ENCODE measurements around the gene ZNF423.
"Not testable (repeated sequence)": the region's sequence is repeated elsewhere in the genome, so short reads cannot be mapped to it uniquely, and the experiment has no call there.

Gene ZNF423

DNA sequence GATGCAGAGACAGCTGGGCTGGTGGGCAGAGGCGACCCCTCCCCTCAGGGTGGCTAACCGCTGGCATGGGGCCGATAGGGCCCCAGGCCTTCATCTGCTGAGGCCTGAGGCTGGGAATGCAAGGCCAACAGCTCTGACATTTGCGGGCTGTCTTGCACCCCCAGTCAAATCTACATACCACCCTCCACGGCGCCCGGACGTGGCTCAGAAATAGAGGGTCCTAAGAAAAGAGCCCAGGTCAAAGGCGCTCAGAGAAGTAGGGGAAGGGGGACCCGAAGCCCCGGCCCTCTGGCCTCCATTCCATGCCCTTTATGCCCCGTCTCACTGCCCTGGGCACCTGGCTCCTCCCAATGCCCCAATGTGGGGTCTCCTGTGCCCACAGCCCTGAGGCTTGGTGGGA lies 340.1 kb downstream of the ZNF423 start:
- TF ChIP-seq, protein P1, sequence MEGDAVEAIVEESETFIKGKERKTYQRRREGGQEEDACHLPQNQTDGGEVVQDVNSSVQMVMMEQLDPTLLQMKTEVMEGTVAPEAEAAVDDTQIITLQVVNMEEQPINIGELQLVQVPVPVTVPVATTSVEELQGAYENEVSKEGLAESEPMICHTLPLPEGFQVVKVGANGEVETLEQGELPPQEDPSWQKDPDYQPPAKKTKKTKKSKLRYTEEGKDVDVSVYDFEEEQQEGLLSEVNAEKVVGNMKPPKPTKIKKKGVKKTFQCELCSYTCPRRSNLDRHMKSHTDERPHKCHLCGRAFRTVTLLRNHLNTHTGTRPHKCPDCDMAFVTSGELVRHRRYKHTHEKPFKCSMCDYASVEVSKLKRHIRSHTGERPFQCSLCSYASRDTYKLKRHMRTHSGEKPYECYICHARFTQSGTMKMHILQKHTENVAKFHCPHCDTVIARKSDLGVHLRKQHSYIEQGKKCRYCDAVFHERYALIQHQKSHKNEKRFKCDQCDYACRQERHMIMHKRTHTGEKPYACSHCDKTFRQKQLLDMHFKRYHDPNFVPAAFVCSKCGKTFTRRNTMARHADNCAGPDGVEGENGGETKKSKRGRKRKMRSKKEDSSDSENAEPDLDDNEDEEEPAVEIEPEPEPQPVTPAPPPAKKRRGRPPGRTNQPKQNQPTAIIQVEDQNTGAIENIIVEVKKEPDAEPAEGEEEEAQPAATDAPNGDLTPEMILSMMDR (IDR thresholded peaks at IDR 0.05; ENCODE audit: borderline replicate concordance, control extremely low read depth, extremely low read depth, insufficient read depth, missing control alignments), result no peak
- no peak for DNase-seq (ENCODE audit: low spot score)
- in situ Hi-C loops (cut with MboI; ENCODE audit: low sequenced_read_pairs, unreplicated experiment), result no loop called here

DNA sequence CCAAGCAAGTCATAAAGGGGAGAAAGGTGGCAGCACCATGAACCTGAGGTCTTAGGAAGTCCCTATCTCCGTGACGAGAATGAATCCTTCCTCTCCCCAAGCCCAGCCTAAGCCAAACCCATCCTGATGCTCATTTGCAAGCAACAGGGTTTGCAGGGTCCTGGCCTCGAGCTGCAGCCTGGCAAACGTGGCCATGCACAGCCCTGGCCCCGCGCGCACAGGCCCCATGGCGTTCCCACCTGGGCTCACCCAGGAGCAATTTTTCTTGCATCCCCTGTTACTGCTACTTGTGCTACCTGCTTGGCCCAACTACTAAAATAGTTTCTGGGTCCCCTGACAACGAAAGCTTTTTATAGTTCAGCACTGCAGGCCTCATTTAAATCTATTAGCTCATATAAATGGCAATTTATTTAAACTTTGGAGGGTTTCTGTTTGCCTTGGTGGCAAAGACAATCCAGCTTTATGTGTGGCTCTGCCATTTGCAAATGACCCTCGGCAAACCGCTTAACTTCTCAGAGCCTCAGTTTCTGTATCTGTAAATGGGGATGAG lies 340.8 kb downstream of the ZNF423 start:
- in situ Hi-C loops (cut with MboI; ENCODE audit: low sequenced_read_pairs, unreplicated experiment), result no loop called here
- DNase-seq (ENCODE audit: low spot score), result no peak
- TF ChIP-seq, protein P1 (IDR thresholded peaks at IDR 0.05; ENCODE audit: borderline replicate concordance, control extremely low read depth, extremely low read depth, insufficient read depth, missing control alignments), result no peak

DNA sequence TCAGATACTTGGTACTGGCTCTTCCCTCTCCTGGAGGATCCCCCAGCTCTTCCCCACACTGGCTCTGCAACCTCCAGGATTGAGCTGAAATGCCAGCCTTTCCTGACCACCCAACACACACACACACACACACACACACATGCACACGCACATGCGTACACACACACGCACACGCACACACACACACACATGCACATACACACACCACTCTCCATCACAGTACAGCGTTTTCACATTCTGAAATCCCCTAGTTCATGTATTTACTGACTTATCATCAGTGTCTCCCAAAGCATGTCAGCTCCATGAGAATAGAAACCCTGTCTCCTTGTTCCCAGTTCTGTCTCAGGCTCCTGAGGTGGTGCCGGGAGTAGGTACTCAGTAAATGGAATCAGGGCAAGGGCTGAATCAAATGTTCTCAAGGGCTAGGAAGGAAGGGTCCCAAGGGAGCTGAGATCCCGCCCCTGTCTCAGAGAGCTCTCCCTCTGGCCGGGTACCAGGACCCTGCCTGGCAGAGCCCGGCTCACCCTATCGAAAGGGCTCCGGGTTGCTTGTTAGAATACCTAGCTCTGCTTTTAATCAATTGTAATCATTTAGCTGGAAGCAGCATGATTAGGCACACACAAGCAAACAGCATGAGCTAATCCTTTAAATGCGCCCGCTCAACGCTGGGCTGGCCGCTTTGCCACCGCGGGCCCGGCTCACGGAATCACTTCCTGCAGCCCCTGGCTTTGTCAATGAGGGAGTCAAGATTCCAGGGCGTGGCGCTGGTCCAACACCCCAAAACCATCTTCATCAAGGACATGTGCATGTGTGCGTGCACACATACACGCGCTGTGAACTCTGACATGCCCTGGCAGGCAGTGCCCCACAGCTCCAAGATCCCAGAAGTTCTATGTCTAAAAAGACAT lies 341.6 kb downstream of the ZNF423 start:
- TF ChIP-seq, protein P1 (IDR thresholded peaks at IDR 0.05; ENCODE audit: borderline replicate concordance, control extremely low read depth, extremely low read depth, insufficient read depth, missing control alignments), result no peak
- DNase-seq (ENCODE audit: low spot score), result no peak
- in situ Hi-C loops (cut with MboI; ENCODE audit: low sequenced_read_pairs, unreplicated experiment), result no loop called here

DNA sequence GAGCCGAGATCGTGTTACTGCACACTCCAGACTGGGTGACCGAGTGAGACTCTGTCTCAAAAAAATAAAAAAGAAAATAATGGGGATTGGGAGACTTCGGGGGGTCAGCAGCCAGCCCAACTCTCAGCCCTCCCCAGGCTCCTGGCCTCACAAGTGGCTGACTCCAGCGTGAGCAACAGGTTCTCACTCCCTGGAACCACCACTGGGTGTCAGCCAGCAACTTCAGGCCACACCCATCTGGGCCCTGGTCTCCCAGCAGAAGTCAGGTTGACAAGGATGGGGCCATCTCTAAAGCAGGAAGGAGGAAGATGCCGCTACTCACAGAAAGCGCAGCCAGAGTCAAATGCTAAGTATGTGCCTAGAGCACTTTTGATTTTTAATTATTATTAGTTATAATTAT lies 342.9 kb downstream of the ZNF423 start:
- in situ Hi-C loops (cut with MboI; ENCODE audit: low sequenced_read_pairs, unreplicated experiment), result no loop called here
- TF ChIP-seq, protein P1 (IDR thresholded peaks at IDR 0.05; ENCODE audit: borderline replicate concordance, control extremely low read depth, extremely low read depth, insufficient read depth, missing control alignments), result no peak
- no peak for DNase-seq (ENCODE audit: low spot score)

DNA sequence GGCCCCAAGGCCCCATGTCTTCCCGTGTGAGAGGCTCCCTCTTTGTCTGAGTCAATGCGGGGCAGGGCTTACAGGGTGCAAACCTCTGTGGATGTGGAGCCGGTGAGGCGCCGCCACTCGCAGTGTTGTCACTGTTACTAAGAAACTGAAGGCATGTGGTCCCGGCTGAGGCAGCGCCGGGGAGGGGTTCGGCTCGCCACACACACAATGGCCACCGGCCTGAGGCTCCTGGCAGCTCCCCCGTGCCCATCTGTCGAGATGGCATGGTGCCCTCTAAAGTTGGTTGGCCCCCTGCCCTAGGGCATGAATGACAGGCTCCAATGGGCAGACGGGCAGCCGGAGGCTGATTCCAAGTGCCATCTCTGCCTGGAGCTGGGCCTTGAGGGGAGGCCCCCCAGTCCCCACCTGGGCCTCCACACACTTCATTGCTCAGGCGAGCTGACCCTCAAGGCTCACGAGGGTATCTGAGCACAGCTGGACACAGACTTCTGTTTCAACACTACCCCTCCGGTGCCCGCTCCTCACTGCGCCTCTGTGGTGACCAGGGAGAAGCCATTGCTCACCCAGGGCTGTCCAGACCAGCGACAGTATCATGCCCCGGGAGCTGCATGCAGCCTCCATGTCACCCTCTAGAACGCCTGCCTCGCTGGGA lies 345.1 kb downstream of the ZNF423 start:
- no peak for DNase-seq (ENCODE audit: low spot score)
- TF ChIP-seq, protein P1 (IDR thresholded peaks at IDR 0.05; ENCODE audit: borderline replicate concordance, control extremely low read depth, extremely low read depth, insufficient read depth, missing control alignments), result no peak
- in situ Hi-C loops (cut with MboI; ENCODE audit: low sequenced_read_pairs, unreplicated experiment), result no loop called here

DNA sequence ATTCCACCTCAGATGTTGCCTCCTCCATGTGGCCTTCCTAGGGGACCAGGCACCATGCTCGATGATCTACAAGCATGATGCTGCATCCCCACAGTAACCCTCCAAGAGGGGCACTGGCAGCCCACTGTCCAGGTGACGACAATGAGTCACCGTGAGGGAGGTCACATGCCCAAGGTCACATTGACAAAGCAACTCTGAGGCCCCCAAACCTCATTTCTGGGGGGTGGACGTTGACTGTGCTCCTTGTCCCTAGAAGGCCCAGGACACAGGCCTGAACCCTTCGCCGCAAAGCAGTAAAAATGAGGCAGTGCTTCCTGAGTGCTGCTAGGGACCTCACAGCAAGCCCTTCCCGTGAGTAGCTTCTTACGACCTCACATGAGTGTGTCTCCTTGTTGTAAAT lies 345.8 kb downstream of the ZNF423 start:
- in situ Hi-C loops (cut with MboI; ENCODE audit: low sequenced_read_pairs, unreplicated experiment), result no loop called here
- no peak for DNase-seq (ENCODE audit: low spot score)
- TF ChIP-seq, protein P1 (IDR thresholded peaks at IDR 0.05; ENCODE audit: borderline replicate concordance, control extremely low read depth, extremely low read depth, insufficient read depth, missing control alignments), result no peak

DNA sequence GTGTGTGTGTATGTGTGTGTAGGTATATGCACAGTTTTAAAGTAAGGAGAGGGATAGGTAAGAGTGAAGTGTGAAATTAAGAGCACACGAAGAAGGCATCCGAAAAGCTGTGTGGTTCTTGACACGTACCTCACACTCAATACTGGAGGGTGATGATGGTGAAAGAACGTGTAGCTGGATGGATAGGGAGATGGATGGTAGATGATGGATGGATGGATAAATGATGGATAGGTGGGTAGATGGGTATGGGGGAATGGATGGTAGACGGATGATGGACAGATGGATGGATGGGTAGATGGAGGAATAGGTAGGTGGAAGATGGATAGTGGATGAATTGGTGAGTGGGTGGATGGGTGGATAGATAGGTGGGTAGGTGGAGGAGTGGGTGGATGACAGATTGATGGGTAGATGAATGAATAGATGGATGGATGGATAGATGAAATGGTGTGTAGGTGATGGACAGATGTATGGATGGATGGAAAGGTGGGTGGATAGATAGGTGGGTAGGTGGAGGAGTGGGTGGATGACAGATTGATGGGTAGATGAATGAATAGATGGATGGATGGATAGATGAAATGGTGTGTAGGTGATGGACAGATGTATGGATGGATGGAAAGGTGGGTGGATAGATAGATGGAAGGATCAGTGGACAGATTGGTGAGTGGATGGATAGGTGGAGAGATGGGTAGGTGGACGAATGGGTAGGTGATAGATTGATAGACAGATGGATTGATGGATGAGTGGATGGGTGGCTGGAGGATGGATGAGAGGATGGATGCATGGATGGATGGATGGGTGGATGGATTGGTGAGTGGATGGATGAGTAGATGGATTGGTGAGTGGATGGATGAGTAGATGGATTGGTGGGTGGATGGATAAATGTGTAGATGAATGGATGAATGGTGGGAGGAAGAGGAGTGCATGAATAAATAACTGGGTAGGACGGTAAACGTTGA lies 349.6 kb downstream of the ZNF423 start:
- in situ Hi-C loops (cut with MboI; ENCODE audit: low sequenced_read_pairs, unreplicated experiment); DNase-seq (ENCODE audit: low spot score): not testable (repeated sequence)
